Fibroblast of pulmonary artery (primary cell): ENCODE data around the gene INSYN1.
A peak's percentile ranks its signal among the peaks of the same experiment; 100 is the strongest.

ENCODE experiments used
- DNase-seq: peaks from one replicate; pipeline ENCODE4 v3.0.0-alpha.2; 2010; ENCODE audit warnings: low read depth
- H3K4me3 ChIP-seq: replicated peaks from 2 replicates; pipeline ENCODE4 v1.5.1; 2011; ENCODE audit warnings: low read depth, mild to moderate bottlenecking, control low read depth, low read length, moderate library complexity
- CTCF ChIP-seq: IDR thresholded peaks from 2 replicates; pipeline ENCODE4 v1.5.1; 2011; ENCODE audit warnings: mild to moderate bottlenecking, control low read depth, low read length, inconsistent platforms; ENCODE audit errors: missing control alignments

INSYN1 gene

GRCh38 chr15:73715417-73715816, 37.7 kb downstream of the INSYN1 start:
- TF ChIP-seq CTCF, result no peak
- DNase-seq, result no peak
- H3K4me3 ChIP-seq, result no peak overlapping the region

- DNase-seq, result no peak
- H3K4me3 ChIP-seq, result no peak overlapping the region
- no peak for TF ChIP-seq CTCF
Observed at GRCh38 chr15:73714695-73715301, 38.4 kb downstream of the INSYN1 start.

GRCh38 chr15:73712107-73712506, 41.0 kb downstream of the INSYN1 start:
- peak; percentile 9 for TF ChIP-seq CTCF
- no peak for DNase-seq
- no peak overlapping the region for H3K4me3 ChIP-seq

- no peak overlapping the region for H3K4me3 ChIP-seq
- DNase-seq, result no peak
- TF ChIP-seq CTCF, result no peak
Observed at GRCh38 chr15:73711526-73711925, 41.6 kb downstream of the INSYN1 start.

- no peak overlapping the region for H3K4me3 ChIP-seq
- no peak for TF ChIP-seq CTCF
- no peak for DNase-seq
Observed at GRCh38 chr15:73710321-73710720, 42.8 kb downstream of the INSYN1 start.

GRCh38 chr15:73709686-73710085, 43.5 kb downstream of the INSYN1 start:
- no peak for DNase-seq
- no peak overlapping the region for H3K4me3 ChIP-seq
- no peak for TF ChIP-seq CTCF

- TF ChIP-seq CTCF, result no peak
- no peak for DNase-seq
- H3K4me3 ChIP-seq, result no peak overlapping the region
Observed at GRCh38 chr15:73709241-73709640, 43.9 kb downstream of the INSYN1 start.
